Stimulated activated CD4-positive, alpha-beta T cell treated with anti-CD3 and anti-CD28 coated beads, Interleukin-1b, Interleukin-23, amount 100 ng/mL, for 1 hour (primary cell): ENCODE measurements around the gene ADAMTS13.

Experiments
- DNase-seq, 2 donors: peaks; one replicate each; pipeline ENCODE4 v3.0.0-alpha.2; 2020; ENCODE audit warnings: low read depth in 2 of 2

ADAMTS13 gene

GRCh38 chr9:133471551-133472276 lies 49.5 kb downstream of the ADAMTS13 start:
- no peak for DNase-seq

GRCh38 chr9:133472277-133472645 lies 50.1 kb downstream of the ADAMTS13 start:
- no peak for DNase-seq

GRCh38 chr9:133472753-133473378 lies 50.7 kb downstream of the ADAMTS13 start:
- no peak for DNase-seq

GRCh38 chr9:133473743-133474142 lies 51.6 kb downstream of the ADAMTS13 start:
- DNase-seq: no peak

- no peak for DNase-seq
Observed at GRCh38 chr9:133474215-133474614, 52.0 kb downstream of the ADAMTS13 start.

GRCh38 chr9:133474853-133475252 lies 52.7 kb downstream of the ADAMTS13 start:
- no peak for DNase-seq

GRCh38 chr9:133475292-133476012 lies 53.3 kb downstream of the ADAMTS13 start:
- DNase-seq: no peak

GRCh38 chr9:133476036-133476931 lies 54.1 kb downstream of the ADAMTS13 start:
- no peak for DNase-seq

- DNase-seq: no peak
Observed at GRCh38 chr9:133476941-133477340, 54.8 kb downstream of the ADAMTS13 start.

GRCh38 chr9:133477461-133477860 lies 55.3 kb downstream of the ADAMTS13 start:
- DNase-seq: no peak

GRCh38 chr9:133477992-133478850 lies 56.1 kb downstream of the ADAMTS13 start:
- DNase-seq: no peak

GRCh38 chr9:133478851-133479711 lies 56.9 kb downstream of the ADAMTS13 start, which contains the start of gene SLC2A6:
Gene SLC2A6, minus strand, starts transcription at chr9:133479099. Its CDS starts 40 bp downstream, at chr9:133479059.
- peak; percentile 53 to 54 for DNase-seq

- no peak for DNase-seq
Observed at GRCh38 chr9:133483611-133484010, 61.4 kb downstream of the ADAMTS13 start.

GRCh38 chr9:133484671-133485437 lies 62.7 kb downstream of the ADAMTS13 start:
- no peak for DNase-seq

- no peak for DNase-seq
Observed at GRCh38 chr9:133485531-133486260, 63.5 kb downstream of the ADAMTS13 start.

GRCh38 chr9:133487331-133487725 lies 65.2 kb downstream of the ADAMTS13 start:
- no peak for DNase-seq

- no peak for DNase-seq
Observed at GRCh38 chr9:133488686-133489252, 66.6 kb downstream of the ADAMTS13 start.
